ENCODE data around the gene NUDT8. TPM values are rescaled to one million over a fixed set of nuclear protein-coding genes. Genes with fewer than 3 reads are reported as not detected.

The NUDT8 gene
- total and polyA plus RNA-seq, 2 of the 8 experiments (the other 6 are each of a cell fraction or from before 2014, with no cell fraction given), result 7.2 to 8.3 TPM

GRCh38 chr11:67586568-67587250, 43.0 kb downstream of the NUDT8 start:
- 78% methylated on average over 5 of the region's 5 CpGs; no CpG with 5 or more reads in 1 of the 2 experiments for WGBS, 2 experiments (ENCODE audit: extremely low coverage in 1 of 2, insufficient coverage in 1 of 2, insufficient read length in 1 of 2, insufficient replicate concordance in 2 of 2, low coverage in 1 of 2, low lambda C conversion rate in 2 of 2, missing lambda C conversion rate in 1 of 2)
- peaks cover 10% of the 10 kb centered on the region for H3K79me1 ChIP-seq (ENCODE audit: low read depth, low read length)
- no peak overlapping the region for H2AFZ ChIP-seq (ENCODE audit: low read length)
- no peaks in the 10 kb centered on the region for H3K9me3 ChIP-seq (ENCODE audit: insufficient read depth in 2 of 2, low read depth in 1 of 2, low read length in 1 of 2)
- no peak overlapping the region for H3K18ac ChIP-seq (ENCODE audit: extremely low read depth, low read length)
- H3K79me2 ChIP-seq (ENCODE audit: control insufficient read depth in 1 of 2, insufficient read depth in 2 of 2, low read length in 2 of 2), result peaks cover 0 to 27% of the 10 kb centered on the region in 2 experiments; a peak in 2 of 4 replicates
- H4K20me1 ChIP-seq (replicated peaks in 1 of 2; ENCODE audit: control insufficient read depth in 1 of 2, insufficient read depth in 2 of 2, low read length in 2 of 2), result peaks cover 8 to 10% of the 10 kb centered on the region in 2 experiments
- no peak overlapping the region for H4K5ac ChIP-seq (ENCODE audit: insufficient read length, low read depth, low read length)
- FAIRE-seq (no peak), DNase-seq (ENCODE audit: low read depth in 1 of 2, low spot score in 2 of 2) (no peak)
- no peak overlapping the region for H2BK15ac ChIP-seq (ENCODE audit: low read length)
- H3K14ac ChIP-seq (ENCODE audit: insufficient read length), result no peak overlapping the region
- no peak overlapping the region for H3K23ac ChIP-seq (ENCODE audit: insufficient read length)
- H2BK5ac ChIP-seq (ENCODE audit: low read depth, low read length), result no peak overlapping the region
- ChIA-PET CTCF (ENCODE audit: partially characterized antibody) (interaction anchor here (0.7 to 1.3 kb wide), 3 partner anchors 27 to 251 kb away, joined by 3 read pairs; no protein-coding TSS in a partner anchor), POLR2A (ENCODE audit: partially characterized antibody) (interaction anchor here (0.6 to 6.7 kb wide), 12 partner anchors 8 to 237 kb away, joined by 3 to 71 read pairs (median 4); no protein-coding TSS in a partner anchor)
- H3K9ac ChIP-seq (replicated peaks in 1 of 4; ENCODE audit: extremely low read depth in 1 of 4, low read depth in 3 of 4, low read length in 3 of 4), result no peak overlapping the region
- no peak overlapping the region for H2BK20ac ChIP-seq (ENCODE audit: low read length)
- peak; percentile 52 to 70 for TF ChIP-seq POLR2A (IDR thresholded peaks at IDR 0.05; ENCODE audit: control extremely low read depth in 1 of 2, low read depth in 2 of 2, low read length in 2 of 2)
- no peak for TF ChIP-seq RBBP5 (IDR thresholded peaks at IDR 0.05; ENCODE audit: borderline replicate concordance, low read depth, low read length)
- TF ChIP-seq MAFK (IDR thresholded peaks at IDR 0.05; ENCODE audit: low read depth, low read length), result no peak
- TF ChIP-seq TCF12 (IDR thresholded peaks at IDR 0.05; ENCODE audit: low read depth, low read length), result no peak
- TF ChIP-seq POLR2AphosphoS5 (IDR thresholded peaks at IDR 0.05; ENCODE audit: low read depth, low read length), result peak; percentile 82
- H3K36me3 ChIP-seq (ENCODE audit: control insufficient read depth in 2 of 4, insufficient read depth in 4 of 4, low read length in 3 of 4), result peaks cover 6 to 34% (median 21%) of the 10 kb centered on the region in 4 experiments; a peak in 6 of 8 replicates
- no peak overlapping the region for H3K4ac ChIP-seq (replicated peaks; ENCODE audit: insufficient read length, low read depth, low read length)
- no peak overlapping the region for H4K8ac ChIP-seq (ENCODE audit: extremely low read depth, insufficient read depth, low read length)
- no peak overlapping the region for H2BK120ac ChIP-seq (replicated peaks; ENCODE audit: low read depth, low read length)
- H3K23me2 ChIP-seq (ENCODE audit: low read depth, low read length), result peaks cover 5% of the 10 kb centered on the region; the same call in 1 of the 2 replicates
- no peak overlapping the region for H4K91ac ChIP-seq (replicated peaks; ENCODE audit: insufficient read length, low read length)
- no peak overlapping the region for H2BK12ac ChIP-seq (ENCODE audit: low read depth, low read length)
- no peak overlapping the region for H3K27ac ChIP-seq (ENCODE audit: low read depth, low read length)
- no peak overlapping the region for H3K4me3 ChIP-seq (ENCODE audit: extremely low read depth in 1 of 4, insufficient read depth in 2 of 4, low read depth in 3 of 4, low read length in 4 of 4)
- peaks cover 3 to 28% (median 15%) of the 10 kb centered on the region in 4 experiments for H3K4me1 ChIP-seq (replicated peaks in 1 of 4; ENCODE audit: control insufficient read depth in 3 of 4, insufficient read depth in 4 of 4, low read length in 3 of 4)
- no peak overlapping the region for H3K56ac ChIP-seq (replicated peaks; ENCODE audit: insufficient read length, low read depth, low read length)
- H3K27me3 ChIP-seq (replicated peaks in 1 of 4; ENCODE audit: control insufficient read depth in 3 of 4, extremely low read depth in 1 of 4, insufficient read depth in 3 of 4, low read length in 3 of 4), result no peaks in the 10 kb centered on the region; a peak in 1 of 7 replicates
- no peak overlapping the region for H2AK5ac ChIP-seq (ENCODE audit: low read depth, low read length)
- H3K4me2 ChIP-seq (ENCODE audit: insufficient read depth in 1 of 2, low read depth in 2 of 2, low read length in 2 of 2), result no peak overlapping the region
